Stimulated activated CD8-positive, alpha-beta memory T cell treated with anti-CD3 and anti-CD28 coated beads, Interleukin-15, amount 100 ng/mL, for 24 hours (primary cell): ENCODE measurements around the gene NSG2.
"Not testable (repeated sequence)": the region's sequence is repeated elsewhere in the genome, so short reads cannot be mapped to it uniquely, and the experiment has no call there.

Experiments used
- DNase-seq: peaks from one replicate; pipeline ENCODE4 v3.0.0-alpha.2; 2020; ENCODE audit warnings: low read depth

Gene NSG2

GRCh38 chr5:174102574-174102973 is 57.1 kb downstream of the NSG2 start:
- not testable (repeated sequence) for DNase-seq

DNA sequence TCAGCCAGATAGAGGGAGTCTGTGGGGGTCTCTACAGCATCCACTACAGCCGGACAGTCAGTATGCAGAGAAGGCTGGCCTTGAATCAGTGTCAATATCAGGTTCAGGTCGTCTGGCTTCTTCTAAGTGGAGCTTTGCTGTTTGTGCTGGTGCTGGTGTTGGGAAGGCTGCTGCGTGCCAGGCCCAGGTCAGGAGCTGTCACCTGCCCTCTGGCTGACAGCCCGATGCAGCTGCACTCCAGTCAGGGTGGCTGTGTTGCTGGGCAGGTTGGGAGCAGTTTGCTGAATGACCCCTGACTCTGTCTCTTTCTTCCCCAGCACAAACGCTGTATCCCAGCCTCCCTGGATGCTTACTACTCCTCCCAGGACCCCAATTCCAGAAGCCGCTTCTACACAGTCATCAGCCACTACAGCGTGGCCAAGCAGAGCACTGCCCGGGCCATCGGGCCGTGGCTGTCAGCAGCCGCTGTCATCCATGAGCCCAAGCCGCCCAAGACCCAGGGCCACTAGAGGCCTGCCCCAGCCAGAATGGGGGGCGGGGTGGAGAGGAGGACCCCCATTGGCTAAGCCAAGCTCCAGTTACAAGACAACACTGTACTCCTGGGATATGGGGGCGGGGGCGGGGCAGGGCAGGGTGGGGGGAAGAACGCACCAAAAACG is 61.6 kb downstream of the NSG2 start:
- no peak for DNase-seq

DNA sequence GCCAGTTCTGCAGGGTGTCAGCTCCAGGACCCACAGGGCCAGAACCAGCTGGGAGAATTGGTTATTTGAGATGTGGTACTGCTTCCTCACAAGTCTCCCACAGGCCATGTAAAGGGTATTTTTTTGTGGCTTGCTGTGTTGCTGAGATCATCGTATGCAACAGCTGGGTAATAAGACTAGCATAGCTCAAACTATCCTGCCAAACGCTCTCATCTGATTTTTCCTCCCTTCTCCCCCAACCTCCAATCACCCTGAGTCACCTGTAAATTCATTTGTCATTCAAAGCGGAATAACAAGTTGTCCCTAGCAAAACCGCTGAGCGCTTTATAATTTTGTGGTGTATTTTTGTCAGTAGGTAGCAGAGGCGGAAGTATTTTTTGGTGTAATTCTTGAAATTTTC is 63.2 kb downstream of the NSG2 start:
- DNase-seq, result no peak

- no peak for DNase-seq
Observed at GRCh38 chr5:174109698-174110260, 64.3 kb downstream of the NSG2 start.

GRCh38 chr5:174110310-174110709 is 64.8 kb downstream of the NSG2 start:
- no peak for DNase-seq

- DNase-seq, result no peak
Observed at GRCh38 chr5:174111287-174111973, 65.9 kb downstream of the NSG2 start.

DNA sequence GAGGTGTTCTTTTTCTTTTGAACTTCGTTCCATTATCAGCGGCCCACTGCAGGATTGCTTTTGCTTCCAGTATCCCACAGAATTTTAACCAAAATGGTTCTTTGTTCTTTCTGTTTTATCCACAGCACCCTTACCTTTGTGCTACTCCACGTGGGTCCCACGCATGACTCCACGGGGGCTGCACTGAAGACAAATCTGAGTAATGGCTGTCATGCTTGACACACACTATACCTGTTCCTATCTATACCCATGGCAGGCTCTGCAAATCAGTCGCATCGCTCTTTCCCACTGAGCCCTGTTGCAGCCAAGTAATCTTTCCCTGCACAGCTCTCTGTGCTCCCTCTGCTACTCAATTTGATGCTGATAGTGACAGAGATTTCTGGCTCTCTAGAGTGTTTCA is 69.7 kb downstream of the NSG2 start:
- DNase-seq, result no peak

DNA sequence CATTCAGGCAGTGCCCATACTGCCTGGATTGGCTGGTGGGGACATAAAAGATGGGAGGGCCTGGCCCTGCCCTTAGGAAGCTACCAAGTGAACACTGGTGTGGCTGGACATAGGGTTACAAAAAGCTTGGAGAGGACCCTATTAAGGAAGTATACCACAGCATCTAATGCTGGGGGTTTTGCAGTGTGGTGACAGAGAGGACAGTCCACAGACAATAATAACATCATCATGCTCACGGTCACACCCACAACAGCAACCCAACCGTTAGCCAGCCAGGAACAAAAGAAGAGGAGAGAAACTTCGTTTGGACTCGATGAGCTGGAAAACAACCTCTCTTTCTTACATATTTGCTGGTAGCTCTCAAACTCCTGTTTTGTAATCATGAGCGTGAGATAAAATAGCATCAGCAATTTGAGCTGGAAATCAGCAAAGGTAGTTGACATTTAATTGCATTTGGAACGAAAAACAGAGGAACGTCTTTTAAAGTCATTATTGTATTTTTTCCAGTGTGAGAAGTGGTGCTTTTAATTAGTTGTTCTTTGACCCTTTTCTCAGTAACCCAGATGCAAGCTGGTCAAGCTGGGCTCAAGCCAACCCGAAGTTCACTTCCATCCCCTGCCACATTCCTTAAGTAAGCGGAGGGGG is 73.4 kb downstream of the NSG2 start:
- DNase-seq, result no peak

DNA sequence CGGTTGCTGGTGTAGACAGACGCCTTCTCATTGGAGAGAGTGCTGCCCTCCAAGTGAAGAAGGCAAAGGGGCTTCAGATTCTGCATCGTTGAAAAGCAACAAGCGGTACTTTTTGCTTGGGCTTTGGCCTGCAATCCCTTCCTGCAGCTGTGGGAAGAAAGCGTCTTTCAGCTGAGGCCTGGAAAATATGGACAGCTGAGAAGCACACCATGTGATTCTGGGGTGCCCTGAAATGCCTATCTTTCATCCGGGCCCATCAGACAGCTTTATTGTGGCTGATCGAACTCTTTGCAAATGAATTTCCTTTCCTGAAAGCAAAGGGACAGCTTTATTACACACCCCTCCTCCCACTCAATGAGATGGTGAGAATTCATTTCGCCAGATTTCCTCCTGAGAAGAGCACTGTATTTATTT is 74.0 kb downstream of the NSG2 start:
- DNase-seq, result no peak

DNA sequence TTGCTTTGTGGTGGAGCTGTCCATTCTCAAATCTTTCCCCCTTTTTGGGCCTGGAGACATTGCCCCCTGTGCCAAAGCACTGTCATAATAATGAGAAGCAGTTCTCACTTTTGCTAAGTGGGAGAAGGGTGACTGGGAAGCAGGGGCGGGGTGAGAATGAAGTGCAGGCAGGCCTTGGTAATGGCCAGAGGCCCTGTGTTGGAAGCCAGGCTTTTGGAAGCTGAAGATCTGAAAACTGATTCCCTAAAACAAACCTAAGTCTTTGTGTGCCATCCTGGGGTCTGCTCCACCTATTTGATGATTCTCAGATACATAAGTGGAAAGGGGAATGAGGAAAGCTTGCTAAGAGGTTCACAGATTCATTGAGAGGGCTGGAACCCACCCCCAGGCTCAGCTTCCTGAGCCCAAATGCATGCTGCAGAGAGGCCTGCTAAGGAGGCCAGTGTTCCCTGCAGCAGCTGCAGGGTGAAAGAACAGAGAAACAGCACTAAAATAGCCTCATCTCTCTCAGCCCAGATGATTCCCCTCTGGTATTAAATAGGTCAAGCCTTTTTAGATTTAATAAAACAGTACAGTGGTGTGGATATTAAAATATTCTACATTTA is 75.0 kb downstream of the NSG2 start:
- no peak for DNase-seq

DNA sequence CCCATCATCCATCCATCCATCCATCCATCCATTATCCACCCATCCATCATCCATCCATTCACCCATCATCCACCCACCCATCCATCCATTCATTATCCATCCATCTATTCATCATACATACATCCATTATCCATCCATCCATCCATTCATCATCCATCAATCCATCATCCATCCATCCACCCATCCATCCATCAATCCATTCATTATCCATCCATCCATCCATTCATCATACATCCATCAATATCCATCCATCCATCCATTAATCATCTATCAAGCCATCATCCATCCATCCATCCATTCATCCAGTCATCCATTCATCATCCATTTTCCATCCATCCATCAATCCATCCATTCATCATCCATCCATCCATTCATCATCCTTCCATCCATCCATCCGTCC is 89.0 kb downstream of the NSG2 start:
- DNase-seq, result no peak

- no peak for DNase-seq
Observed at GRCh38 chr5:174139623-174140022, 94.1 kb downstream of the NSG2 start.

DNA sequence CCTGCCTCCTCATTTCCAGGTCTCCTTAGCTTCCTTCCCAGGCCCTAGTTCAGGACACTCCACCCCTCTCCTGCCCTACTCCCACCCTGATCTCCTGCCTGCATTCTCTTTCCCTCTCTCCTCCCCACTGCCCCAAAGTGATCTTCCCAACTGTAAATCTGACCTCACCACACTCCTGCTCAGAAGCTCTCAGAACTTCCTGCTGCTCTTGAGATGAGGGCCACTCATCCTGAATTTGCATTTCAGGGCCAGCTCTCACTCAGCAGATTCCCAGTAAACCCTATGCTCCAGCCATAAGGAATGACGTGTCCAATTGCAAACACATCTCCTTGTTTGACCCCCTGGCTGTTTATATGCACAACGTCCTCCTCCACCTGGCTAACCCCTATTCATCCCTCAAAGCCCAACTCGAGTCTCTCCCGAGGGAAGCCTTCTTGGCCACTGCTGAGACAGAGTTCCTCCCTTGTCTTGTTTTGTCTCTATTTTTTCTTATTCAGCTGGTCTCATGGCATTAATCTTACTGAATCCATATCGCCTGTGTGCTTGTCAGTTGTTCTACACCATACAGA is 95.0 kb downstream of the NSG2 start:
- DNase-seq, result no peak

- DNase-seq, result no peak
Observed at GRCh38 chr5:174141398-174141797, 95.9 kb downstream of the NSG2 start.

DNA sequence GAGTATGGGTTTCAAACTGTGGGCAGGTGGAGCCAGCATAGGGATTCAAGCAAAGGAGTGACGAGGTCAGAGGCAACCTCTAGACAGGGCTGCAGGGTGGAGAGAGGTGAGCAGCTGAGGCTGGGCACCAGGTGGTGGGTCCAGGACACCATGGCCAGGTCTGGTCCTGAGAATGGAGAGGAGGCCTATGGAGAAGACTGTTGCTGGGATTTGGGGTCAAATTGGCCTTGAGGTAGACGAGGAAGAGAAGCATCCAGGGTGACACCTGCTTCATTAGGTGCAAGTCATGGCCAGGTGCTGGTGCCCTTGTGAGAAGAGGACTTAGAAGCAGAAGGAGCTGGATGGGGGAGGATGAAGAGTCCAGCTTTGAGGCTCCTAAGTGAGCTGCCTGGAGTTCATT is 99.6 kb downstream of the NSG2 start:
- DNase-seq, result no peak

GRCh38 chr5:174145821-174146220 is 100.3 kb downstream of the NSG2 start:
- DNase-seq, result no peak

- no peak for DNase-seq
Observed at GRCh38 chr5:174146556-174146955, 101.0 kb downstream of the NSG2 start.

DNA sequence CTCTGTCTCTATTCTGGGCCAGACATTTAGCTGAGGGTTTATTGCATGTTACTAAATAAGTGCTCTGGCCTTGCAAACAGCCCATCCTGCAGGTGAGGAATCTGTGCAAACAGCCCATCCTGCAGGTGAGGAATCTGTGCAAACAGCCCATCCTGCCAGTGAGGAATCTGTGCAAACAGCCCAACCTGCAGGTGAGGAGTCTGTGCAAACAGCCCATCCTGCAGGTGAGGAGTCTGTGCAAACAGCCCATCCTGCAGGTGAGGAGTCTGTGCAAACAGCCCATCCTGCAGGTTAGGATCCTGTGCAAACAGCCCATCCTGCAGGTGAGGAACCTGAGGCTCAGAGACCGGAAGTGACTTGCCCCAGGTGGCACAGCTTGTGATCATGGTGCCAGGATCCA is 101.5 kb downstream of the NSG2 start:
- not testable (repeated sequence) for DNase-seq

DNA sequence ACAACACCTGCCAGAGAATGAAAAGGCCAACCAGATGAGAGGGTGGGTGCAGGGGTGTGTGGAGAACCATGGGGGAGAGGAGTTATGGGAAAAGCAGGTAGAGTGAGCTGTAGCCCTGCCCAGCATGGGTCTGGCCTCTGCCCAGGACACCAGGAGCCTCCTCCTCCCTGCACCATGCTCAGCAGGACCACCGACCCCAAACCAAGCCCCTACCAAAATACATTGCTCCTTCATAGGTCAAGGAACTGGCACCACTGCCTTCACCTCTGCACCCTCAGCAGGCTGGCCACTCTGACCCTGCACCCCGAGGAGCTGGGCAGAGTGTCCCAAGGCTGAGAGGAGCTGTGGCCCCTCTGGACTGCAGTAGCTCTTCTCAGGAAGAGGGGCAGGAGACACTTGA is 102.0 kb downstream of the NSG2 start:
- DNase-seq, result no peak

DNA sequence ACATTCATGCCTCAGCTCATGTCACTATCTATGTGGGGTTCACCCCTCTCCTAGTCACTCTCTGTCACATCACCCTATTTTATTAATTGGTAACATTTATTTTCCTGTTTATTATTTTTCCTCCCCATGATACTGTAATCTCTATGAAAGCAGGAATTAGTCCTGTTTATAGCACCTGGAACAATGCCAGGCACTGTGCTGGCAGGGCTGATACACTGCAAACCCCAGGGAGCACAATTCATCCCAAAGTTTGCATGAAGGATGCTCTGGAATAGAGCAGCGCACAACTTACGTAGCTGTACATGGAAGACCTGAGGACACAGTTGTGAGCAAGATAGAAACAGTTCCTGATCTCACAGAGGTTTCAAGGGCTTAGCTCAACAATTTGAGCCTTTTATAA is 103.2 kb downstream of the NSG2 start:
- no peak for DNase-seq

- no peak for DNase-seq
Observed at GRCh38 chr5:174149426-174149825, 103.9 kb downstream of the NSG2 start.

DNA sequence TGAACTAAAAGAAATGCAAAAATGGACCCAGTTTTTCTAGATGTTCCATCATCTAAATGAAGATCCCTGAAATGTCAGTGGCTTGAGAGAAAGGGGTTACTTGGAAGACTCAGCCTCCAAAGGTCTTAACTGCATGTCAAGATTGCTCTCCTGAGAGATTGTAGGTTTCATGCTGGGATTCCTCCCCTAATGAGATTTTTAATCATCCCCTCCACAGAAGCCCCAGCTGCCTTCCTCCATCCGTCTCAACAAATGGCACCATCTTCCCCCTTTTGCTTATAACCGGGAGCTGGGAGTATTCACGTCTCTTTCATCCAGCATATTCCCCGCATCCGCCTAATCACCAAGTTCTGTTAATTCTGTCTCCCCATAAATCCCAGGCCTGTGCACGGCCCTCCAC is 104.5 kb downstream of the NSG2 start:
- no peak for DNase-seq
